Panc1 (cell line): ENCODE results near the gene CRIP2. TPM values are rescaled to one million over a fixed set of nuclear protein-coding genes. Genes with fewer than 3 reads are reported as not detected.

Source experiments
- ATAC-seq: fragments of 200-7000 bp; cut with Tn5 transposase; 2 replicates; pipeline ENCODE4 v1.9.1; 2020; ENCODE audit warnings: mild to moderate bottlenecking, moderate library complexity
- BruUV-seq: library from RNA; stranded (reverse); fragments of 400-500 nt; replicated peaks from 2 replicates; lab custom pipeline; 2021; lab: Mats Ljungman, UMichigan
- CTCF ChIA-PET: fragments of 300-600 bp; sonication (Branson Sonifier 250); formaldehyde crosslinking; loops from one replicate; lab custom pipeline; 2022; ENCODE audit warnings: antibody characterized with exemption; lab: Charles Lee
- POLR2A ChIA-PET: fragments of 300-600 bp; sonication (Branson Sonifier 250); formaldehyde crosslinking; loops from one replicate; lab custom pipeline; 2022; ENCODE audit warnings: antibody characterized with exemption; lab: Charles Lee
- DNase-seq: peaks from one replicate; pipeline ENCODE4 v3.0.0-alpha.2; 2010; ENCODE audit warnings: low read depth, low spot score
- H3K27ac ChIP-seq: 2 replicates; pipeline ENCODE4 v1.5.1; 2011; ENCODE audit warnings: mild to moderate bottlenecking, low read length, inconsistent platforms
- H3K27me3 ChIP-seq: fragments of 200-500 bp; sonication (Bioruptor generic); 2 replicates; pipeline ENCODE4 v1.6.0; 2014; ENCODE audit warnings: low read length, inconsistent platforms; ENCODE audit not compliant: control insufficient read depth, insufficient read depth
- H3K36me3 ChIP-seq: fragments of 200-500 bp; sonication (Bioruptor generic); 2 replicates; pipeline ENCODE4 v1.5.1; 2014; ENCODE audit warnings: inconsistent platforms, mild to moderate bottlenecking, low read length, moderate library complexity; ENCODE audit not compliant: control insufficient read depth, insufficient read depth
- H3K4me1 ChIP-seq: 2 replicates; pipeline ENCODE4 v1.5.1; 2011; ENCODE audit warnings: inconsistent platforms, mild to moderate bottlenecking, low read length, moderate library complexity; ENCODE audit not compliant: control insufficient read depth, insufficient read depth
- H3K4me3 ChIP-seq, 2 experiments: 2 replicates each; pipeline ENCODE4 v1.5.1; 2011 to 2012; ENCODE audit warnings: low read depth in 2 of 2, low read length in 2 of 2, mild to moderate bottlenecking in 2 of 2, inconsistent platforms in 1 of 2, moderate library complexity in 1 of 2
- H3K9me3 ChIP-seq: fragments of 200-500 bp; sonication (Bioruptor generic); 2 replicates; pipeline ENCODE4 v1.5.1; 2014; ENCODE audit warnings: low read depth, mild to moderate bottlenecking, inconsistent platforms, low read length, moderate library complexity; ENCODE audit not compliant: control insufficient read depth, insufficient read depth
- CTCF ChIP-seq: fragments of 450-650 bp; IDR thresholded peaks from 2 replicates; pipeline ENCODE4 v1.5.1; 2017; ENCODE audit warnings: mild to moderate bottlenecking
- POLR2AphosphoS5 ChIP-seq: IDR thresholded peaks from 2 replicates; pipeline ENCODE4 v1.6.1; 2012; ENCODE audit warnings: mild to moderate bottlenecking, low read depth, low read length, moderate library complexity
- REST ChIP-seq, 2 experiments: IDR thresholded peaks; 2 replicates each; pipeline ENCODE4 v1.6.1; 2011 to 2012; ENCODE audit warnings: low read depth in 2 of 2, control low read depth in 1 of 2, low read length in 1 of 2, mild to moderate bottlenecking in 1 of 2, moderate library complexity in 1 of 2; ENCODE audit not compliant: insufficient read depth in 1 of 2
- SIN3A ChIP-seq: IDR thresholded peaks from 2 replicates; pipeline ENCODE4 v1.6.1; 2012; ENCODE audit warnings: low read depth, mild to moderate bottlenecking, low read length, moderate library complexity, borderline replicate concordance; ENCODE audit not compliant: insufficient read depth
- TCF7L2 ChIP-seq: IDR thresholded peaks from 2 replicates; pipeline ENCODE4 v1.6.1; 2011; ENCODE audit warnings: mild to moderate bottlenecking, low read depth, low read length, inconsistent platforms
- in situ Hi-C: cut with HindIII; loops from 2 replicates; pipeline ENCODE4 v1.10.0; 2016; ENCODE audit warnings: low sequenced_read_pairs, low pct_unique_long_range_greater_than_20kb
- intact Hi-C: fragments of 100-400 bp; cut with micrococcal nuclease; formaldehyde crosslinking; loops from one replicate; pipeline ENCODE4 v1.10.0; 2022; ENCODE audit not compliant: unreplicated experiment
- total RNA-seq: library from RNA; stranded (reverse); gene quantifications from one replicate; pipeline ENCODE4 v1.2.1, GENCODE V29; 2021; ENCODE audit not compliant: unreplicated experiment

CRIP2 gene
- total RNA-seq, 1 experiment from 2014 or later, result 280 TPM

GRCh38 chr14:105456736-105457617 lies 17.6 kb upstream of the CRIP2 start:
- in situ Hi-C loops (no loop called here), intact Hi-C loops (no loop called here)
- H3K27me3 ChIP-seq, result no peaks in the 10 kb centered on the region
- DNase-seq (no peak), ATAC-seq (peak; percentile 23)
- CTCF ChIA-PET, result interaction anchor here (1.0 kb wide), 2 partner anchors 15 to 33 kb away, joined by 3 read pairs; no protein-coding TSS in a partner anchor
- POLR2A ChIA-PET, result no interaction called here
- no peaks in the 10 kb centered on the region for H3K4me1 ChIP-seq
- H3K9me3 ChIP-seq, result no peaks in the 10 kb centered on the region
- H3K27ac ChIP-seq, result no peak overlapping the region
- BruUV-seq, result no TSS peak
- H3K36me3 ChIP-seq, result no peaks in the 10 kb centered on the region
- TF ChIP-seq TCF7L2 (no peak), SIN3A (no peak), REST (IDR thresholded peaks at IDR 0.05; ENCODE audit: insufficient read depth in 1 of 2, low read depth in 2 of 2, low read length in 1 of 2) (no peak), CTCF (no peak), POLR2AphosphoS5 (no peak)
- no peak overlapping the region for H3K4me3 ChIP-seq

- BruUV-seq, result no TSS peak
- Histone ChIP-seq H3K36me3 (no peaks in the 10 kb centered on the region), H3K9me3 (no peaks in the 10 kb centered on the region), H3K4me1 (no peaks in the 10 kb centered on the region), H3K27me3 (no peaks in the 10 kb centered on the region), H3K4me3 (no peak overlapping the region), H3K27ac (no peak overlapping the region)
- intact Hi-C loops, result no loop called here
- TF ChIP-seq POLR2AphosphoS5, result no peak
- no peak for TF ChIP-seq SIN3A
- no peak for TF ChIP-seq REST (IDR thresholded peaks at IDR 0.05; ENCODE audit: insufficient read depth in 1 of 2, low read depth in 2 of 2, low read length in 1 of 2)
- no peak for TF ChIP-seq CTCF
- TF ChIP-seq TCF7L2, result no peak
- in situ Hi-C loops, result no loop called here
- no peak for DNase-seq
- ChIA-PET CTCF (no interaction called here), POLR2A (no interaction called here)
- no peak for ATAC-seq
Observed at GRCh38 chr14:105458010-105458409, 16.6 kb upstream of the CRIP2 start.
